HG02798 (cell line): ENCODE measurements around the gene LRRC71.

Experiments
- ATAC-seq: cut with Tn5 transposase; IDR thresholded peaks from one replicate; pipeline ENCODE4 v1.9.1; 2021; ENCODE audit warnings: mild to moderate bottlenecking; ENCODE audit not compliant: unreplicated experiment, poor library complexity

The LRRC71 gene

DNA sequence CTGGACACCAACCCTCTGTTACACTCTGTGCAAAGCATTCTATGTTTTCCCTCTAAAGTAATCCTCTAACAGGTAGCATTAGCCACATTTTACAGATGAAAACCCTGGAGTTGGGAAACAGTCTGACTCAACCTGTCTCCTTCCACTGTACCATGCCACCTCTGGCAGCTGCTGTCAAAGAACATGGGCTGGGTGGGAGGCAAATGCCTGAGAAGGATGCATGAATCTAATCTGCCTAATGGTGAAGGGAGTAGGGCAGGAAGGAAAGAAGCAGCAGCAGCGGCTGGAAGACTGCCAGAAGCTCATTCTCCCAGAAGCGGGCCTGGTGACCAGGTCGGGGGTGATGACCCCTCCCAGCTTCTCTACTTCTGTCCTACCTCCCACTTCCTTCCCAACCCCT lies 21.7 kb downstream of the LRRC71 start:
- ATAC-seq, result no peak

- no peak for ATAC-seq
Measured at GRCh38 chr1:156942576-156942975, 22.1 kb downstream of the LRRC71 start.

DNA sequence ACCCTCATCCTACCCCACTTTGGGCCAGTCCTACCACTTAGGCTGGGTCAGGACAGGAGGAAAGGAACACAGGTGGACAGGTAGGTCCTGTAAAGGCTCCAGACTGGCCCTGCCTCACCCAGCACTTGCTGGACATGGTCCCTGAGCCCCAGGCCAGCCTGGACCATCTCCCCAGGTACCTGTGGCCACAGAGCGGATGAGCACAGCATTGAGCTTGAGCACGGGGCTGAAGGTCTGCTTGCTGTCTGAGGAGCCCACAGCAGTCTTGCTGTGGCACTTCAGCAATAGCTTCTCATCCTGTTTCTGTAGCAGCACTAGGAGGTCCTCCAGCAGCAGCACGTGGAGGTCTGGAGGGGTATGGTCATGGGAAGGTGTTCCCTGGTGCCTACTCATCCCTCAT lies 23.3 kb downstream of the LRRC71 start:
- ATAC-seq, result no peak

DNA sequence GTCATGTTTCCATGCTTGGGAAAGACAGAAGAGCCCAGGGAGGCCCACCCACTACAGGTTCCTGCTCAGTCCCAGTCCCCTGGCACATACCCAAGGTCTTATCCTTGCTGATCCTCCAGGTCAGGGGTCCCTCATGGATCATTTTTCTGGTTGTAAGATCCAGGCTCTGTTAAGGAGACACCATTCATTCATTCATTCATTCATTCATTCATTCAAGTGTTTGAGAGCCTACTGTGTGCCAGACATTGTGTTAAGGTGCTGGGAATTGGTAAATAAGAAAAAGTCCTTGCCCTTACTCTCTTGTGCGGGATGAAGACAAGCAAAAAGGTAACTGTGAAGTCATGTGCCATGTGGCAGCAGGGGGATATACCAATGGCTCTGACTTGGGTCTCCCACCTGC lies 23.8 kb downstream of the LRRC71 start:
- ATAC-seq, result no peak

DNA sequence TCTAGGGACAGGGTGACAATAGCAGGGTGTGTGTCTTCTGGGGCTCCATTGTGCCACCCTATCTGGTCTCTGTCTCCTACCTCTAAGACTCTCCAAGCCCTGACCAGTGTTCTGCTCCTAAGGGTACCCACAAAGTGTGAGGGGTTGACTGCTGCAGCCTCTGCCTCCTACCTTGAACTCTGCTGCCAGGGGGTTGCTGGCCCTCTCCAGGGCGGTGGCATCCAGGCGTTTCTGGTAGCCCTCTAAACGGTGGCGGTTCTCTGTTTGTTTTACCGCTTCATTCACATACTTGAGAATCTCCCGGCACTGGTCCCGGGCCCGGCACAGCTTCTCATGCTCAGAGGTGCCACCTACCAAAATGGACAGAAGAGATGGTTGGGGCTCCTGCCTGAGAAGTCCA lies 24.4 kb downstream of the LRRC71 start:
- no peak for ATAC-seq

- no peak for ATAC-seq
Measured at GRCh38 chr1:156945881-156946661, 25.6 kb downstream of the LRRC71 start.

- ATAC-seq, result no peak
Measured at GRCh38 chr1:156947127-156947526, 26.7 kb downstream of the LRRC71 start.

DNA sequence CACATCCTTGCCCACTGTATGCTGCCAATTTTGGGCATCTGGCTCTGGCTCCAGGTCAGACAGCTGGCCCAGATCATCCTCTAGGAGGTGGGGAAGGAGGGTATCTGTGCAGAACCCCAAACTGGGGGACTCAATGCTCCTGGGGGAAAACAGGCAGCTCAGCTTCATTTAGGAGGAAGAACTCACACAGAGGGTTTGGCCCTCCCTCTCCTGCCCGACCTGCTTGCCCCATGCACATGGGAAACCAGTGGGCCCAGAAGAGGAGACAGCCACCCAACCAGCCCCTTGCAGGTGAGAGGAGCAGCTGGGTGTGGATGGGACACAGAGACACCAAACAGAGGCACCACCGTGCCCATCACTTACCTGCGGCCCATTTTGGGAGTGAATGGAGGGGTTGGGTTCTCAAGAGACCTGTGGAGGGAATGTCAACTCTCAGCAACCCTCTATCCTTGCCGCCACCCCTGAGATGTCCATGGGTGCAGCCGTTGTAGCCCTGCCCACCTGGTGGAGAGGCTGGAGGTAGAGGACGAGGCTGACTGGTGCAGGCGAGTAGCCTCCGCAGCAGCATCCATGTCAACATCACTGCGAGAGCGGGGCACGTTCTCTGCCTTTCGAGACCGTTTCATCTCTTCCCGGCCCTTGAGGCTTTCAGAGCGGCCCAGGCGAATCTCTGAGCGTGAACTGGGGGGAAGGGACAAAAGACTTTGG lies 27.5 kb downstream of the LRRC71 start:
- no peak for ATAC-seq

- ATAC-seq, result no peak
Measured at GRCh38 chr1:156948708-156949107, 28.3 kb downstream of the LRRC71 start.

DNA sequence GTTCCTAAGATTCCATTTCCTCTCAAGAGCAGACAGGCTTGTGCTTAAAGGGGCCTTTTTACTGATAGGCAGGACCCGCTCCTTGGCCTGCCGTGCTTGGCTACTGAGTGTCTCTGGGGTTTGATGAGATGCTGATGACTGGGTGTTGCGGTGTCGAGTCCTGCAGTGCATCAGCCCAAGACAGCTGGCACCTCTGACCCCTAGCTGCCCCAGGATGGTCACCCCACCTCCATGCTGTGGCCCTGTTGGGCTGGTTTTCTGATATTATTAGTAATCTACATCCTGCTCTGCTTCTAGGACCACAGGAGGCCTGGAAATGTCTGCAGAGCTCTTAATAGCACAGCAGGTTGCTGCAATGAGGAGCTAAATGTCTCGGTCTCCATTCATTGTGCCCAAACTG lies 28.7 kb downstream of the LRRC71 start:
- no peak for ATAC-seq

DNA sequence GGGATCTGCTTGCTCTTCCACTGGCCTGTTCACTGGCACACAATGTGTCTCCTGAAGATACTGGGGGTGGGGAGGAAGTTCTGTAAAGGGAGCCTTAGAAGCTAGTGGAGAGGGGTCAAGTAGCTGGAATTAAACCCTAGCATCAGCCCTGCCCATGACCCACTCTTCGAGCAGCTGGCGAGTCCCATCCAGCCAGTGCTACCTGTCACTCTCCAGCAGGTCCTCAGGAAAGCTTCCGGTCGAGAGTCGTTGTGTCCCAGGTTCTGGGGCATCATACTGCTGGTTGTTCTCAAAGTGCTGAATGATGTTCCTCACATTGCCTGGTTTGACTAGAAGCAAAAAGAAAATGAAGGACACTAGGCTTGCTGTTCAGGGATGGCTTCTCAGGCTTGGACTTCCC lies 30.9 kb downstream of the LRRC71 start:
- ATAC-seq, result no peak

GRCh38 chr1:156953571-156953970 lies 33.1 kb downstream of the LRRC71 start:
- no peak for ATAC-seq

GRCh38 chr1:156956333-156956732 lies 35.9 kb downstream of the LRRC71 start:
- ATAC-seq, result no peak

- ATAC-seq, result no peak
Measured at GRCh38 chr1:156957634-156958033, 37.2 kb downstream of the LRRC71 start.

DNA sequence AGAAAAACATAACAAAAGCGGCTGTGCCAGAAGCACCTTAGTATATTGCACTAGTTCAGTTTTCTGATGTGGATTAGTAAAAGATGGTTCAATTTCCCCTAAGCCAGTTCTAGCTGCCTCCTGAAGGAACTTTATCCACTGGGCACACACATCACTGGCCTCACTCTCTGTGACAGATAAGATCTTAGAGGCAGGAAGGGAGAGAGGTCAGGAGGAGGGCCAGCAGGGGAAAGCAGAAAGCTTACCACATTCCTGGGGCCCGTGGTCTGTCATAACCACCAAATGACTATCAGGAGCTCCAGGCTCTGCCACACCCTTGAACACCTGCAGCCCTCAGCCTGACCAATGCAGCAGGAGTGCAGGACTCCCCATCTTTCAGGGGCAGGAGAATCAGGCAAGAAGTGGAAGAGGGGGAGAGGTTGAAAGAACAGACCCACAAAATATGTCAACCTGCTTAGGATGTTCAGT lies 37.8 kb downstream of the LRRC71 start:
- no peak for ATAC-seq

- ATAC-seq, result no peak
Measured at GRCh38 chr1:156959414-156959813, 39.0 kb downstream of the LRRC71 start.

DNA sequence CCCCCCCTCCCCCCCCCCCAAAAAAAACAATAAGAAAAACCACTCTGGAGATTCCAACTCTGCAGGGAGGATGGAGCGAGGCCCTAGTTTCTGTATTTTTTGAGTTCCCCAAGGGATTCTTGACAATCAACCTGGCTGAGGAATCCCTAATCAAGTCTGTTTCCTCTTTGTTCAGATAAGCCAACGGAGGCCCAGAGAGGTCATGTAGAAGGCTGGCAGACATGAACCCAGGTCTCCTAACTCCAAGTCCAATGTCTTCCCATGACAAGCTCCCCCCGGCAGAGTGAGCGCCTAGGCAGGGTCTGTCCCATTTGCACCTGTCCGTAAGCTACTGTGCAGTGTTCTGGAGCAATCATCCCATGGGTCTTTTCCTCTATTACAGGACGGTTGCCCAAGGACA lies 39.5 kb downstream of the LRRC71 start:
- ATAC-seq, result no peak

DNA sequence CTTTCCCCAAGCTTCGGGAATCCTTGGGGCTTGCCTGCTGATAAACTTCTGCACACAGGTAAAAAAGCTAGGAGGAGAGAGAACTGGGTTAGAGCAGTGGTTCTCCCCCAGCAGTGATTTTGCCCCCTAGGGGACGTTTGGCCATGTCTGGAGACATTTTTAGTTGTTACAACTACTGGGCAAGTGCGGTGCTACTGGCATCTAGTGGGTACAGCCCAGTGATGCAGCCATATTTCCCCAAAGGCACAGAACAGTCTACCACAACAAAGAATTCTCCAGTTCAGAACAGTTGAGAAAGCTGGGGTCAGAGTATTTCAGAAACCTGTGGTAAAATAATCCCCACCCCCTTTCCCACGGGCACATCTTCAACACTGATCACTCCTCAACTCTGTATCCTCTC lies 41.3 kb downstream of the LRRC71 start:
- ATAC-seq, result no peak

DNA sequence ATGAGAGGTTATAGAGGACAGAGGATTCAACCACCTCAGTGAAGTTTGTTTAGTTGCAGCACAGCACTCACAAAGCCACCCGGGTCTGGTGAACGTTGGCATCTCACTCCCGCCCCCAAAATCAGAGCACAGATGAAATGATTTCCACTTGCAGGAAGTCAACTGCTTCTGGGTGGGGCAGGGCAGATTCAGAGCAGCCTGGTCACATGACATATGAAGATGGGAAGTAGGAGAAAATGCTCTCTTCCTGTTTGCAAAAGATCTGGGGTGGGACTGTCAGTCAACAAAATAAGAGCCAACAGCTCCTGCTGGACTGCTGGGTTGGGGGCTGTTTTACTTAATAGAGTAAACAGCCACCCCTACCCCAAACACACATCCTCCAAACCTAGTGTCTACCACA lies 43.2 kb downstream of the LRRC71 start:
- no peak for ATAC-seq

GRCh38 chr1:156964441-156964840 lies 44.0 kb downstream of the LRRC71 start:
- no peak for ATAC-seq

- ATAC-seq, result no peak
Measured at GRCh38 chr1:156969496-156969895, 49.1 kb downstream of the LRRC71 start.

- no peak for ATAC-seq
Measured at GRCh38 chr1:156970017-156970416, 49.6 kb downstream of the LRRC71 start.
